ENCODE results near the gene STK36.

Gene STK36, protein sequence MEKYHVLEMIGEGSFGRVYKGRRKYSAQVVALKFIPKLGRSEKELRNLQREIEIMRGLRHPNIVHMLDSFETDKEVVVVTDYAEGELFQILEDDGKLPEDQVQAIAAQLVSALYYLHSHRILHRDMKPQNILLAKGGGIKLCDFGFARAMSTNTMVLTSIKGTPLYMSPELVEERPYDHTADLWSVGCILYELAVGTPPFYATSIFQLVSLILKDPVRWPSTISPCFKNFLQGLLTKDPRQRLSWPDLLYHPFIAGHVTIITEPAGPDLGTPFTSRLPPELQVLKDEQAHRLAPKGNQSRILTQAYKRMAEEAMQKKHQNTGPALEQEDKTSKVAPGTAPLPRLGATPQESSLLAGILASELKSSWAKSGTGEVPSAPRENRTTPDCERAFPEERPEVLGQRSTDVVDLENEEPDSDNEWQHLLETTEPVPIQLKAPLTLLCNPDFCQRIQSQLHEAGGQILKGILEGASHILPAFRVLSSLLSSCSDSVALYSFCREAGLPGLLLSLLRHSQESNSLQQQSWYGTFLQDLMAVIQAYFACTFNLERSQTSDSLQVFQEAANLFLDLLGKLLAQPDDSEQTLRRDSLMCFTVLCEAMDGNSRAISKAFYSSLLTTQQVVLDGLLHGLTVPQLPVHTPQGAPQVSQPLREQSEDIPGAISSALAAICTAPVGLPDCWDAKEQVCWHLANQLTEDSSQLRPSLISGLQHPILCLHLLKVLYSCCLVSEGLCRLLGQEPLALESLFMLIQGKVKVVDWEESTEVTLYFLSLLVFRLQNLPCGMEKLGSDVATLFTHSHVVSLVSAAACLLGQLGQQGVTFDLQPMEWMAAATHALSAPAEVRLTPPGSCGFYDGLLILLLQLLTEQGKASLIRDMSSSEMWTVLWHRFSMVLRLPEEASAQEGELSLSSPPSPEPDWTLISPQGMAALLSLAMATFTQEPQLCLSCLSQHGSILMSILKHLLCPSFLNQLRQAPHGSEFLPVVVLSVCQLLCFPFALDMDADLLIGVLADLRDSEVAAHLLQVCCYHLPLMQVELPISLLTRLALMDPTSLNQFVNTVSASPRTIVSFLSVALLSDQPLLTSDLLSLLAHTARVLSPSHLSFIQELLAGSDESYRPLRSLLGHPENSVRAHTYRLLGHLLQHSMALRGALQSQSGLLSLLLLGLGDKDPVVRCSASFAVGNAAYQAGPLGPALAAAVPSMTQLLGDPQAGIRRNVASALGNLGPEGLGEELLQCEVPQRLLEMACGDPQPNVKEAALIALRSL (N-terminal part only)

DNA sequence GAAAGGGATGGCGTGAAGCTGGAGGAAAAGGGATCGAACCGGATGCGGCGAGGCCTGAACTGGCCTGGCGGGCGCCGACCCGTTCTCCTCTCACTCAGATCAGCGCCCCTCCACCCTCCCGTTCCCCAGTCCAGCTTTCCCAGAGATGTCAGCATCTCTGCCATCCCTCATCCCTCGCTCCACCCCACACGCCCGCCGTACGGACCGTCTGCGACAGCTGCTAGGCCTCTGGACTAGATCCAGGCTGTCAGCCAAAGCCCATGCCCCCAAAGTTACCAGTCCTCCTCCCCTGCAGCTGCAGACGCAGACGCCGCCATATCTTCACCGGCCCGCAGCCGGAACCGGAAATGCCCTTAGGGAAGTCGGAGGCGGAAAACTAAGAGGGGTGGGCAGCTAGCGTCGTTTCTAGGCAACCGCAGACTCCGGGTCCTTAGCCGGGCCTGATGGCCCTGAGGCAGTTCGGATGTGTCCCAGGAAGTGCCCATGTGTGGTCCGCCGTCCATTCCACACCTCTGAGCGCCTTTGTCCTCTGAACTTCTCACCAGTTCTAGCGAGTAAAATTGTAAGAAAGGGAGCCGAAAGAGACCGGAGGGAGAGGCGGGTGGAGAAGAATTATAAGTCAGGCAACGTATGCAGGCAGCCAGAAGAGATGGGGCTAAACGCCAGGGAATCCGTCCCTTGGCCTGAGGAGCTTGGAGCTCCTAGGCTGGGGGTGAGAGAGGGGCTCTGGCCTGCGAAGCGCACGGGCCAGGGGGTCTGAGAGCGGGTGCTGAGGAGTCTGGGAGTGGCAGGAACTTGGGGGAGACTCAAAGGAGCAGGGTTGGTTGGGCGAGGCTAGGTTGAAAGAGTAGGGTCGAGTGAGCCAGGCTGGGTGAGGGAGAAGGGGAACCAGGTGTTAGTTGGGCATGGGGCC lies at the start of gene STK36, which contains the start of gene RNF25:
Gene STK36, plus strand, starts transcription at position 433 of the 913 bp plus-strand sequence. CDS start 744 bp downstream, outside the sequence.
Gene RNF25, minus strand, starts transcription at position 349 of the 913 bp plus-strand sequence. Its CDS starts 32 bp downstream, at position 317.
- peak within 1 kb of the TSS; percentile 74 for H3K27ac ChIP-seq
- no peak for TF ChIP-seq ZFX (IDR thresholded peaks at IDR 0.05)
- no peak for TF ChIP-seq CTCF (conservative IDR thresholded peaks at IDR 0.05)

- H3K27ac ChIP-seq = no peak overlapping the region
- TF ChIP-seq CTCF (conservative IDR thresholded peaks at IDR 0.05) (no peak), ZFX (IDR thresholded peaks at IDR 0.05) (no peak)
These were observed 49.1 kb upstream of the STK36 start for GRCh38 chr2:218622606-218623365.

GRCh38 chr2:218623366-218623705 lies 48.5 kb upstream of the STK36 start:
- H3K27ac ChIP-seq = no peak overlapping the region
- TF ChIP-seq ZFX (IDR thresholded peaks at IDR 0.05) (no peak), CTCF (conservative IDR thresholded peaks at IDR 0.05) (no peak)

DNA sequence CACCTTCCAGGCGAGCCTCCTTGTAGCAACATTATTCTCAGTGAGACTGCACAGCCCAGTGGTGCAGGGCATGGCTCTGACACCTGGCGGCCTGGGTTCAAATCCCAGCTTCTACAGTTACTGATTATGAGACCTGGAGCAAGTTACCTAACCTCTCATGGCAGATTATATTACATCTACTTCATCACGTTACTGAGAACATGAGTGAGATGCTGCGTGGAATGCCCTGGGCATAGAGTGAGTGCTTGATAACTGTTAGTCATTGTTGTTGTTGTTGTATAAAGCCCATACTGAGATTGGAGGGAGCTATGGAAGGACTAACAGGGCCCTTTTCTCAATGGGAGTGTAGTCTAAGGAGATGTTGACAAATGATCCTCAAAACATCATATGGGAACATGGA lies 45.5 kb upstream of the STK36 start:
- no peak overlapping the region for H3K27ac ChIP-seq
- TF ChIP-seq ZFX (IDR thresholded peaks at IDR 0.05) = no peak
- TF ChIP-seq CTCF (conservative IDR thresholded peaks at IDR 0.05) = no peak

DNA sequence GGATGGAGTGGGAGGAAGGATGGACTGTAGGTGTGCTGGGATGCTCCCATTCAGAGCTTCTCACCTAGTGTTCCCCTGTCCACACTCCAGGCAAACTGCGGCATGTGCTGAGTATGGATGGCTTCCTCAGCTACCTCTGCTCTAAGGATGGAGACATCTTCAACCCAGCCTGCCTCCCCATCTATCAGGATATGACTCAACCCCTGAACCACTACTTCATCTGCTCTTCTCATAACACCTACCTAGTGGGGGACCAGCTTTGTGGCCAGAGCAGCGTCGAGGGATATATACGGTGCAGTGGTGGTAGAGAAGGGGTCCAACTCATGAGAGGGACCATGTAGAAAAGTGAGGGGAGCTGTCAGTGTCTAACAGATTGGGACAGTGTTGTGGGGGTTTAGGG lies 43.9 kb upstream of the STK36 start:
- no peak overlapping the region for H3K27ac ChIP-seq
- TF ChIP-seq CTCF (conservative IDR thresholded peaks at IDR 0.05) (no peak), ZFX (IDR thresholded peaks at IDR 0.05) (no peak)

DNA sequence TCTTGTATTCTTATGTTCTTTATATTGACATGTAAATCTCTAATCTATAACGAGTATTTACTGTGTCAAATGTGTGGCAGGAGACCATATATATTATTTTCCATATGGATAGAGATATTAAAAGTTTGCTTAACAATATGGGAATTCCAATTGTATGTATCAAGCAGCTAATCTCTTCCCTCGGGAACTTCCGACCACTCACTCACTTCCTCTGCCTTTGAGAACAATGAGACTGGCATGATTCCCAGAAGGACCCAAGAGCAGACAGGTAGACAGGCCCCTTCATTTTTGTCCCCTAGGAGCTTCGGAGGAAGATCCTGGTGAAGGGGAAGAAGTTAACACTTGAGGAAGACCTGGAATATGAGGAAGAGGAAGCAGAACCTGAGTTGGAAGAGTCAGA lies 40.0 kb upstream of the STK36 start:
- no peak for TF ChIP-seq CTCF (conservative IDR thresholded peaks at IDR 0.05)
- H3K27ac ChIP-seq = no peak overlapping the region
